Measurements from ENCODE around the gene TTLL5.

TTLL5 gene

DNA sequence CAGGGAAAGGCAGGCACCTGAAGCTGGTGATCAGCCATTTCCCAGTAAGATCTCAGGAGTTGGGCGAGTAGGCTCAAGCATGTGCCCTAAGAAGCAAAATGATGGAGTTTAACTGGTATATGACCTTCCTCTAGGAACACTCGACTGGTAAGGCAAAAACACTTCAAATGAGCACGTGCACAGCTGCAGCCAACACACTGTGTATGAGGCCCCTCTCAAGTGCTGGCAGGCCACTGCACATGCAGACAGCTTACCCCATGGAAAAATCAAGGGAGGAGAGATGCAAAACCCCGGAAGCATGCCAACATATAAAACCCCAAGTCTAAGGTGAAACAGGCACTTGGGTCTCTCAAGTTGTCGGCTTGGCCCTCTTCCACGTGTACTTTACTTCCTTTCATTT is 39.2 kb downstream of the TTLL5 start:
- TF ChIP-seq ZC3H10 (CRISPR knock-in tag; IDR thresholded peaks at IDR 0.05): no peak
- TF ChIP-seq, protein P1, sequence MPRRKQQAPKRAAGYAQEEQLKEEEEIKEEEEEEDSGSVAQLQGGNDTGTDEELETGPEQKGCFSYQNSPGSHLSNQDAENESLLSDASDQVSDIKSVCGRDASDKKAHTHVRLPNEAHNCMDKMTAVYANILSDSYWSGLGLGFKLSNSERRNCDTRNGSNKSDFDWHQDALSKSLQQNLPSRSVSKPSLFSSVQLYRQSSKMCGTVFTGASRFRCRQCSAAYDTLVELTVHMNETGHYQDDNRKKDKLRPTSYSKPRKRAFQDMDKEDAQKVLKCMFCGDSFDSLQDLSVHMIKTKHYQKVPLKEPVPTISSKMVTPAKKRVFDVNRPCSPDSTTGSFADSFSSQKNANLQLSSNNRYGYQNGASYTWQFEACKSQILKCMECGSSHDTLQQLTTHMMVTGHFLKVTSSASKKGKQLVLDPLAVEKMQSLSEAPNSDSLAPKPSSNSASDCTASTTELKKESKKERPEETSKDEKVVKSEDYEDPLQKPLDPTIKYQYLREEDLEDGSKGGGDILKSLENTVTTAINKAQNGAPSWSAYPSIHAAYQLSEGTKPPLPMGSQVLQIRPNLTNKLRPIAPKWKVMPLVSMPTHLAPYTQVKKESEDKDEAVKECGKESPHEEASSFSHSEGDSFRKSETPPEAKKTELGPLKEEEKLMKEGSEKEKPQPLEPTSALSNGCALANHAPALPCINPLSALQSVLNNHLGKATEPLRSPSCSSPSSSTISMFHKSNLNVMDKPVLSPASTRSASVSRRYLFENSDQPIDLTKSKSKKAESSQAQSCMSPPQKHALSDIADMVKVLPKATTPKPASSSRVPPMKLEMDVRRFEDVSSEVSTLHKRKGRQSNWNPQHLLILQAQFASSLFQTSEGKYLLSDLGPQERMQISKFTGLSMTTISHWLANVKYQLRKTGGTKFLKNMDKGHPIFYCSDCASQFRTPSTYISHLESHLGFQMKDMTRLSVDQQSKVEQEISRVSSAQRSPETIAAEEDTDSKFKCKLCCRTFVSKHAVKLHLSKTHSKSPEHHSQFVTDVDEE (CRISPR knock-in tag; IDR thresholded peaks at IDR 0.05): no peak
- no peak for TF ChIP-seq SNAI2 (CRISPR knock-in tag; IDR thresholded peaks at IDR 0.05)
- no peak for TF ChIP-seq BACH2 (CRISPR knock-in tag; IDR thresholded peaks at IDR 0.05; ENCODE audit: borderline replicate concordance)
- TF ChIP-seq TOX (CRISPR knock-in tag; IDR thresholded peaks at IDR 0.05; ENCODE audit: borderline replicate concordance): no peak
- TF ChIP-seq, protein P2, sequence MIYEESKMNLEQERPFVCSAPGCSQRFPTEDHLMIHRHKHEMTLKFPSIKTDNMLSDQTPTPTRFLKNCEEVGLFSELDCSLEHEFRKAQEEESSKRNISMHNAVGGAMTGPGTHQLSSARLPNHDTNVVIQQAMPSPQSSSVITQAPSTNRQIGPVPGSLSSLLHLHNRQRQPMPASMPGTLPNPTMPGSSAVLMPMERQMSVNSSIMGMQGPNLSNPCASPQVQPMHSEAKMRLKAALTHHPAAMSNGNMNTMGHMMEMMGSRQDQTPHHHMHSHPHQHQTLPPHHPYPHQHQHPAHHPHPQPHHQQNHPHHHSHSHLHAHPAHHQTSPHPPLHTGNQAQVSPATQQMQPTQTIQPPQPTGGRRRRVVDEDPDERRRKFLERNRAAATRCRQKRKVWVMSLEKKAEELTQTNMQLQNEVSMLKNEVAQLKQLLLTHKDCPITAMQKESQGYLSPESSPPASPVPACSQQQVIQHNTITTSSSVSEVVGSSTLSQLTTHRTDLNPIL (CRISPR knock-in tag; IDR thresholded peaks at IDR 0.05; ENCODE audit: low read depth): no peak
- no peak for TF ChIP-seq OSR1 (CRISPR knock-in tag; IDR thresholded peaks at IDR 0.05)
- TF ChIP-seq ZNF565 (CRISPR knock-in tag; conservative IDR thresholded peaks at IDR 0.05; ENCODE audit: low read depth): no peak
- TF ChIP-seq TCF4 (CRISPR knock-in tag; IDR thresholded peaks at IDR 0.05; ENCODE audit: borderline replicate concordance): no peak
- TF ChIP-seq RARB (CRISPR knock-in tag; IDR thresholded peaks at IDR 0.05): no peak
- TF ChIP-seq, protein P3, sequence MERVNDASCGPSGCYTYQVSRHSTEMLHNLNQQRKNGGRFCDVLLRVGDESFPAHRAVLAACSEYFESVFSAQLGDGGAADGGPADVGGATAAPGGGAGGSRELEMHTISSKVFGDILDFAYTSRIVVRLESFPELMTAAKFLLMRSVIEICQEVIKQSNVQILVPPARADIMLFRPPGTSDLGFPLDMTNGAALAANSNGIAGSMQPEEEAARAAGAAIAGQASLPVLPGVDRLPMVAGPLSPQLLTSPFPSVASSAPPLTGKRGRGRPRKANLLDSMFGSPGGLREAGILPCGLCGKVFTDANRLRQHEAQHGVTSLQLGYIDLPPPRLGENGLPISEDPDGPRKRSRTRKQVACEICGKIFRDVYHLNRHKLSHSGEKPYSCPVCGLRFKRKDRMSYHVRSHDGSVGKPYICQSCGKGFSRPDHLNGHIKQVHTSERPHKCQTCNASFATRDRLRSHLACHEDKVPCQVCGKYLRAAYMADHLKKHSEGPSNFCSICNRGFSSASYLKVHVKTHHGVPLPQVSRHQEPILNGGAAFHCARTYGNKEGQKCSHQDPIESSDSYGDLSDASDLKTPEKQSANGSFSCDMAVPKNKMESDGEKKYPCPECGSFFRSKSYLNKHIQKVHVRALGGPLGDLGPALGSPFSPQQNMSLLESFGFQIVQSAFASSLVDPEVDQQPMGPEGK (CRISPR knock-in tag; IDR thresholded peaks at IDR 0.05; ENCODE audit: borderline replicate concordance): no peak
- no peak for TF ChIP-seq ESRRG (CRISPR knock-in tag; IDR thresholded peaks at IDR 0.05)
- TF ChIP-seq ZNF8 (CRISPR knock-in tag; IDR thresholded peaks at IDR 0.05): no peak
- TF ChIP-seq ISL1 (CRISPR knock-in tag; IDR thresholded peaks at IDR 0.05): no peak
- TF ChIP-seq PPARA (CRISPR knock-in tag; IDR thresholded peaks at IDR 0.05; ENCODE audit: borderline replicate concordance): no peak
- no peak for TF ChIP-seq ARNTL (CRISPR knock-in tag; IDR thresholded peaks at IDR 0.05; ENCODE audit: borderline replicate concordance, low read depth)
- TF ChIP-seq CSDC2 (CRISPR knock-in tag; IDR thresholded peaks at IDR 0.05): no peak
- no peak for ATAC-seq

DNA sequence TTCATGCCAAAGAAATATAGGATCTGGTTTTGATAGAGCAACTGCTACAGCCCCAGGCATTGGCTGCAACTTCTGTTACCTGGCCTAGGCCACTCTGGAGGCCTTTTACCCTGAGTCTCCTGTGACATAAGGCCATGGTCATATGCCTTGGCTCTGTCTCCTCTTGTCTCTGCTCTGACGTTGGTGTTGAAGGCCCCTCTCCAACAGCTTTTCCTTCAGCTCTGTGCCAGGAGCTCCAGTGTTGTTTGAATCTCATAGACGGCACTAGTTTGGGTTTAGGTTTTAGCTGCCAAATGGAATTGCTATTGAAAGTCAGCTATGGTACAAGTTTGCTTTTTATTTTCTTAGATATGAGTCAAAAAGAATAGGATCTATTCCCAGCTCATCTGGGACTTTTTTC is 41.1 kb downstream of the TTLL5 start:
- no peak for ATAC-seq
- no peak for TF ChIP-seq ZNF8 (CRISPR knock-in tag; IDR thresholded peaks at IDR 0.05)

DNA sequence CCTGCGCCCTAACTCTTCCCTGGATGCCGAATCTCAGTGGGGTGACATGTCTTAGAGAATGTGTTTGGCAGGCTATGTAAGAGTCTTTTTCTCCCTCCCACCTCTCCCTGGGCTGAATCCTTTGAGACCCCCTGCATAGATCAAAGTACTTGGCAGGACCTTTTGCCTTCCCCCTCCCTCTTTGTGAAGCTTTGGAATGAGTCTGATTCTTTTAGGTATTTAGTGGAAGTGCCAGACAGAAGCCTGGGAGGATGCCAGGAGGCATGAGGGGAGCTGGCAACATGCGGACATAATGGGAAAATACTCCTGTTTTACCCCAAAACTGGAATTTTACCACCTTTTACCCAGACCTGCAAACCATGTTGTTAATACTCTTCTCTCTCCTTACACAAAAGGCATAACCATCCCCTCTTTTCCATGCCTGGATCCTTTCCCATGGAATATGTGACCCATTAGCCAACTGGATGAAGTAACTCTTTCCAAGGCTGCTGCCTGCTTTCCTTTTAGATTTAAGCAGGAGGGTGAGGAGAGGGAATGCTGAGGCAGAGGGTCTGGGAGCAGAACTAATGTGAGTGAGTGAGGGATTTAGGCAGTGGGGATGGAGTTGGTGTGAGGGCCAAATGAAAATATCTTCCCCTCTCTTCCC is 41.7 kb downstream of the TTLL5 start:
- ATAC-seq: no peak
- TF ChIP-seq GLIS3 (CRISPR knock-in tag; IDR thresholded peaks at IDR 0.05) (no peak), TOX (CRISPR knock-in tag; IDR thresholded peaks at IDR 0.05; ENCODE audit: borderline replicate concordance) (no peak), ARNTL (CRISPR knock-in tag; IDR thresholded peaks at IDR 0.05; ENCODE audit: borderline replicate concordance, low read depth) (no peak), OSR1 (CRISPR knock-in tag; IDR thresholded peaks at IDR 0.05) (no peak), RARB (CRISPR knock-in tag; IDR thresholded peaks at IDR 0.05) (no peak), TCF4 (CRISPR knock-in tag; IDR thresholded peaks at IDR 0.05; ENCODE audit: borderline replicate concordance) (no peak)
- TF ChIP-seq, protein P4, sequence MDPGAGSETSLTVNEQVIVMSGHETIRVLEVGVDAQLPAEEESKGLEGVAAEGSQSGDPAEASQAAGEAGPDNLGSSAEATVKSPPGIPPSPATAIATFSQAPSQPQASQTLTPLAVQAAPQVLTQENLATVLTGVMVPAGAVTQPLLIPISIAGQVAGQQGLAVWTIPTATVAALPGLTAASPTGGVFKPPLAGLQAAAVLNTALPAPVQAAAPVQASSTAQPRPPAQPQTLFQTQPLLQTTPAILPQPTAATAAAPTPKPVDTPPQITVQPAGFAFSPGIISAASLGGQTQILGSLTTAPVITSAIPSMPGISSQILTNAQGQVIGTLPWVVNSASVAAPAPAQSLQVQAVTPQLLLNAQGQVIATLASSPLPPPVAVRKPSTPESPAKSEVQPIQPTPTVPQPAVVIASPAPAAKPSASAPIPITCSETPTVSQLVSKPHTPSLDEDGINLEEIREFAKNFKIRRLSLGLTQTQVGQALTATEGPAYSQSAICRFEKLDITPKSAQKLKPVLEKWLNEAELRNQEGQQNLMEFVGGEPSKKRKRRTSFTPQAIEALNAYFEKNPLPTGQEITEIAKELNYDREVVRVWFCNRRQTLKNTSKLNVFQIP (CRISPR knock-in tag; IDR thresholded peaks at IDR 0.05; ENCODE audit: borderline replicate concordance, low read depth): no peak

DNA sequence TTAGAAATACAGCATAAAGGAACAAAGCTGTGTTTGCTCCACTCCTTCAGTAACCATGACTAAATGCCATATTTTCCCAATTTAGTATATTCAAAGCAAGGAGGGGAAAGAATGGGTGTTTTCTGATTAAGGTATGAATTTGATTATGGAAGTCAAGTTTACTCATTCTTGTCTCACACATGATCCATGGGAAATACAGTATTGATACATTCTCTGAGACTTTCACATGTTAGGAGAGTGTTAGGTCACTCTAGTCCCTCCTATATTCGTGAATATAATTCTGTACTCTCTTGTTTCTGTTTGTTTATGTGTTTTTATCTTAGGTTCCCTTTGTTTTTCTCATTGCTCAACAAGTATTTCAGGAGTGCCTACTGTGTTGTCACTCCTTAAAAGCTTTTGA is 42.4 kb downstream of the TTLL5 start:
- ATAC-seq: no peak
- TF ChIP-seq ISL1 (CRISPR knock-in tag; IDR thresholded peaks at IDR 0.05) (no peak), RARB (CRISPR knock-in tag; IDR thresholded peaks at IDR 0.05) (no peak), BACH2 (CRISPR knock-in tag; IDR thresholded peaks at IDR 0.05; ENCODE audit: borderline replicate concordance) (no peak), ZNF70 (CRISPR knock-in tag; IDR thresholded peaks at IDR 0.05) (no peak), TCF4 (CRISPR knock-in tag; IDR thresholded peaks at IDR 0.05; ENCODE audit: borderline replicate concordance) (no peak), GLIS3 (CRISPR knock-in tag; IDR thresholded peaks at IDR 0.05) (no peak), SNAI2 (CRISPR knock-in tag; IDR thresholded peaks at IDR 0.05) (no peak), ZFP3 (CRISPR knock-in tag; IDR thresholded peaks at IDR 0.05) (no peak), TOX (CRISPR knock-in tag; IDR thresholded peaks at IDR 0.05; ENCODE audit: borderline replicate concordance) (no peak)
- TF ChIP-seq, protein P2 (CRISPR knock-in tag; IDR thresholded peaks at IDR 0.05; ENCODE audit: low read depth): no peak
- TF ChIP-seq, protein P1 (CRISPR knock-in tag; IDR thresholded peaks at IDR 0.05): no peak
- TF ChIP-seq, protein P4 (CRISPR knock-in tag; IDR thresholded peaks at IDR 0.05; ENCODE audit: borderline replicate concordance, low read depth): no peak

Data from SK-N-SH treated with all-trans-retinoic acid at 6 μM for 48 hours (cell line).